Tibial artery (tissue), 4 donors: ENCODE data around the gene RRM1.

Experiments used
- DNase-seq, 2 donors: peaks; one replicate each; pipeline ENCODE4 v3.0.0-alpha.2; 2019
- H3K27ac ChIP-seq, 2 donors: fragments of 200-600 bp; sonication (generic) in 1 of 2; 1 replicate in 1 of 2; 2 replicates in 1 of 2; pipeline ENCODE4 v1.5.1; 2018 to 2019; ENCODE audit warnings: mild to moderate bottlenecking in 1 of 2
- H3K27me3 ChIP-seq, 2 donors: fragments of 200-600 bp; sonication (generic) in 1 of 2; one replicate each; pipeline versions ENCODE4 v1.5.1 to v1.6.0; 2016 to 2019
- H3K36me3 ChIP-seq, 3 donors: fragments of 200-600 bp; sonication (generic) in 2 of 3; one replicate each; pipeline ENCODE4 v1.5.1; 2016 to 2019; ENCODE audit warnings: mild to moderate bottlenecking in 2 of 3
- H3K4me1 ChIP-seq, 4 donors: fragments of 200-600 bp; sonication (generic) in 2 of 4; 1 replicate in 3 of 4; 2 replicates in 1 of 4; pipeline ENCODE4 v1.5.1; 2016 to 2019
- H3K4me3 ChIP-seq, 2 donors: fragments of 200-600 bp; sonication (generic) in 1 of 2; 1 replicate in 1 of 2; 2 replicates in 1 of 2; pipeline ENCODE4 v1.5.1; 2018 to 2019; ENCODE audit warnings: mild to moderate bottlenecking in 2 of 2
- H3K9me3 ChIP-seq, 3 donors: fragments of 200-600 bp; sonication (generic) in 1 of 3; one replicate each; pipeline ENCODE4 v1.5.1; 2016 to 2019
- CTCF ChIP-seq, 2 experiments: fragments of 200-600 bp in 1 of 2; fragments of 450-650 bp in 1 of 2; IDR thresholded peaks; one replicate each; pipeline ENCODE4 v1.5.1; 2017 to 2019; ENCODE audit warnings: antibody characterized with exemption in 2 of 2, mild to moderate bottlenecking in 1 of 2, moderate library complexity in 1 of 2
- intact Hi-C: fragments of 100-400 bp; cut with DNase I; formaldehyde crosslinking; loops from one replicate; pipeline ENCODE4 v1.15.0; 2023; ENCODE audit warnings: low total_unique reads

Gene RRM1

GRCh38 chr11:4083198-4083597, 11.4 kb upstream of the RRM1 start:
- Histone ChIP-seq H3K27ac (no peak overlapping the region), H3K36me3 (peaks cover 24 to 66% (median 58%) of the 10 kb centered on the region in 3 donors), H3K9me3 (no peaks in the 10 kb centered on the region), H3K4me3 (no peak overlapping the region), H3K27me3 (no peaks in the 10 kb centered on the region), H3K4me1 (no peaks in the 10 kb centered on the region)
- no peak for TF ChIP-seq CTCF (IDR thresholded peaks at IDR 0.05)
- DNase-seq: no peak
- intact Hi-C loops: no loop called here

GRCh38 chr11:4084406-4085125, 10.0 kb upstream of the RRM1 start:
- H3K4me1 ChIP-seq: no peaks in the 10 kb centered on the region
- H3K36me3 ChIP-seq: peaks cover 24 to 75% (median 64%) of the 10 kb centered on the region in 3 donors

GRCh38 chr11:4085575-4085974, 9.0 kb upstream of the RRM1 start:
- no peak for DNase-seq
- intact Hi-C loops: no loop called here
- Histone ChIP-seq H3K27ac (no peak overlapping the region), H3K4me1 (no peaks in the 10 kb centered on the region), H3K4me3 (no peak overlapping the region), H3K27me3 (no peaks in the 10 kb centered on the region), H3K9me3 (no peaks in the 10 kb centered on the region), H3K36me3 (peaks cover 24 to 85% (median 72%) of the 10 kb centered on the region in 3 donors)
- no peak for TF ChIP-seq CTCF (IDR thresholded peaks at IDR 0.05)

More at GRCh38 chr11:4084406-4085125, 10.0 kb upstream of the RRM1 start:
- H3K27ac ChIP-seq: no peak overlapping the region
- TF ChIP-seq CTCF (IDR thresholded peaks at IDR 0.05): no peak
- no peak for DNase-seq
- intact Hi-C loops: no loop called here
- no peaks in the 10 kb centered on the region for H3K27me3 ChIP-seq
- no peaks in the 10 kb centered on the region for H3K9me3 ChIP-seq
- H3K4me3 ChIP-seq: no peak overlapping the region

- H3K4me1 ChIP-seq: no peaks in the 10 kb centered on the region
- DNase-seq: no peak
- TF ChIP-seq CTCF (IDR thresholded peaks at IDR 0.05): no peak
- H3K36me3 ChIP-seq: peaks cover 24 to 91% (median 70%) of the 10 kb centered on the region in 3 donors
- no peaks in the 10 kb centered on the region for H3K27me3 ChIP-seq
- no peaks in the 10 kb centered on the region for H3K9me3 ChIP-seq
- no peak overlapping the region for H3K4me3 ChIP-seq
- intact Hi-C loops: no loop called here
- H3K27ac ChIP-seq: no peak overlapping the region
Observed at GRCh38 chr11:4086575-4087353, 7.8 kb upstream of the RRM1 start.

- intact Hi-C loops: no loop called here
- DNase-seq: no peak
- H3K4me3 ChIP-seq: no peak overlapping the region
- H3K27me3 ChIP-seq: no peaks in the 10 kb centered on the region
- H3K36me3 ChIP-seq: peaks cover 18 to 90% (median 64%) of the 10 kb centered on the region in 3 donors
- no peak overlapping the region for H3K27ac ChIP-seq
- no peak for TF ChIP-seq CTCF (IDR thresholded peaks at IDR 0.05)
- H3K9me3 ChIP-seq: no peaks in the 10 kb centered on the region
- H3K4me1 ChIP-seq: no peaks in the 10 kb centered on the region
Observed at GRCh38 chr11:4087551-4087950, 7.0 kb upstream of the RRM1 start.
